Inflammatory macrophage (primary cell): ENCODE data around the gene PTDSS2.
"Not testable (repeated sequence)": the region's sequence is repeated elsewhere in the genome, so short reads cannot be mapped to it uniquely, and the experiment has no call there.

Experiments
- DNase-seq, 2 donors: peaks; one replicate each; pipeline ENCODE4 v3.0.0-alpha.2; 2020 to 2022

Gene PTDSS2

GRCh38 chr11:433641-434040, 16.4 kb upstream of the PTDSS2 start:
- no peak for DNase-seq

- no peak for DNase-seq
These were observed 15.6 kb upstream of the PTDSS2 start for GRCh38 chr11:434496-434895.

- not testable (repeated sequence) for DNase-seq
These were observed 14.9 kb upstream of the PTDSS2 start for GRCh38 chr11:434999-435740.

GRCh38 chr11:437228-437870, 12.7 kb upstream of the PTDSS2 start:
- DNase-seq: no peak

GRCh38 chr11:438101-438844, 11.8 kb upstream of the PTDSS2 start:
- no peak for DNase-seq

GRCh38 chr11:439315-440064, 10.6 kb upstream of the PTDSS2 start:
- DNase-seq: no peak

GRCh38 chr11:440065-441042, 9.7 kb upstream of the PTDSS2 start:
- peak; percentile 11 to 31 for DNase-seq

- no peak for DNase-seq
These were observed 9.0 kb upstream of the PTDSS2 start for GRCh38 chr11:441043-441417.

- DNase-seq: no peak
These were observed 8.4 kb upstream of the PTDSS2 start, which contains the start of gene ANO9 for GRCh38 chr11:441418-442274. Gene ANO9, minus strand, starts transcription at chr11:442011. Its CDS starts 85 bp downstream, at chr11:441926.

- DNase-seq: no peak
These were observed 7.4 kb upstream of the PTDSS2 start for GRCh38 chr11:442611-443081.

GRCh38 chr11:443542-444199, 6.4 kb upstream of the PTDSS2 start:
- DNase-seq: peak in 1 of 2 donors; percentile 24

- DNase-seq: no peak
These were observed 5.5 kb upstream of the PTDSS2 start for GRCh38 chr11:444396-445144.

- no peak for DNase-seq
These were observed 4.1 kb upstream of the PTDSS2 start for GRCh38 chr11:445765-446588.

- DNase-seq: no peak
These were observed 3.2 kb upstream of the PTDSS2 start for GRCh38 chr11:446891-447290.

- DNase-seq: peak; percentile 90 to 94
These were observed 2.0 kb upstream of the PTDSS2 start for GRCh38 chr11:447923-448731.

- peak; percentile 17 to 42 for DNase-seq
These were observed 851 bp downstream of the PTDSS2 start for GRCh38 chr11:450809-451451.

- no peak for DNase-seq
These were observed 1.7 kb downstream of the PTDSS2 start for GRCh38 chr11:451738-452137.
